ENCODE results near the gene RIOK1. TPM values are rescaled to one million over a fixed set of nuclear protein-coding genes. Genes with fewer than 3 reads are reported as not detected.
A peak's percentile ranks its signal among the peaks of the same experiment; 100 is the strongest.

Gene RIOK1
- total and polyA plus RNA-seq, 2 of the 13 experiments (the other 11 are each of a cell fraction or from before 2014, with no cell fraction given), result 9.4 to 37.8 TPM

DNA sequence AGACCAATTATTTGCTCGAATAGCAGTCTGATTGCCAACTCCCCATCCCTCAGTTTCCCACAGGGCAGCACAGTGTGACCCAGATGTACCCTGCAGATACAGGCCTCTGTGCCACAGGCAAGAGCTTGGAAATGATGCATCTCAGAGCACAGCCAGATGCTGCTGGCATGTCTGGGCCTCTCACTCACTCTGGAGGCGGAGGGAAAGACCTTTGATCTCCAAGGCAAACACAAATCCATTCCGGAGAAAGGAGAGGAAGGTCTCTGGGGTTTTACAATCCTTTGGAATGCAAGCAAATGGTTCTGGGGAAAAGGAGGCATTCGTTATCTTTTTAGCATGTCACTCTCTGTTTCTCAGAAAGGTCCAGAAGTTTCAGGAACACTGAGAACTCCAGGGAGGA lies 74.2 kb downstream of the RIOK1 start (continued):
- TF ChIP-seq ZFP36 (IDR thresholded peaks at IDR 0.05; ENCODE audit: borderline replicate concordance, low read depth, low read length, partially characterized antibody), result no peak
- TF ChIP-seq ZSCAN29 (CRISPR knock-in tag; conservative IDR thresholded peaks at IDR 0.05), result no peak
- TF ChIP-seq RARA (CRISPR knock-in tag; IDR thresholded peaks at IDR 0.05), result peak; percentile 30; the same call in 1 of the 2 replicates
- peak; percentile 19 for TF ChIP-seq ASH2L (IDR thresholded peaks at IDR 0.05; ENCODE audit: insufficient read length, low read depth, low read length)
- TF ChIP-seq, protein P1, sequence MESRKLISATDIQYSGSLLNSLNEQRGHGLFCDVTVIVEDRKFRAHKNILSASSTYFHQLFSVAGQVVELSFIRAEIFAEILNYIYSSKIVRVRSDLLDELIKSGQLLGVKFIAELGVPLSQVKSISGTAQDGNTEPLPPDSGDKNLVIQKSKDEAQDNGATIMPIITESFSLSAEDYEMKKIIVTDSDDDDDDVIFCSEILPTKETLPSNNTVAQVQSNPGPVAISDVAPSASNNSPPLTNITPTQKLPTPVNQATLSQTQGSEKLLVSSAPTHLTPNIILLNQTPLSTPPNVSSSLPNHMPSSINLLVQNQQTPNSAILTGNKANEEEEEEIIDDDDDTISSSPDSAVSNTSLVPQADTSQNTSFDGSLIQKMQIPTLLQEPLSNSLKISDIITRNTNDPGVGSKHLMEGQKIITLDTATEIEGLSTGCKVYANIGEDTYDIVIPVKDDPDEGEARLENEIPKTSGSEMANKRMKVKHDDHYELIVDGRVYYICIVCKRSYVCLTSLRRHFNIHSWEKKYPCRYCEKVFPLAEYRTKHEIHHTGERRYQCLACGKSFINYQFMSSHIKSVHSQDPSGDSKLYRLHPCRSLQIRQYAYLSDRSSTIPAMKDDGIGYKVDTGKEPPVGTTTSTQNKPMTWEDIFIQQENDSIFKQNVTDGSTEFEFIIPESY (CRISPR knock-in tag; IDR thresholded peaks at IDR 0.05), result 0 out of 2 replicates have a peak, but pooled peaks have one; percentile 14
- TF ChIP-seq TEAD3 (CRISPR knock-in tag; optimal IDR thresholded peaks at IDR 0.05; ENCODE audit: borderline replicate concordance), result peak; percentile 86
- no peak; the same call in 1 of the 2 replicates for TF ChIP-seq ZNF350 (CRISPR knock-in tag; IDR thresholded peaks at IDR 0.05; ENCODE audit: borderline replicate concordance, low read depth)
- TF ChIP-seq ZNF274 (CRISPR knock-in tag; IDR thresholded peaks at IDR 0.05), result no peak
- TF ChIP-seq KDM5B (CRISPR knock-in tag; IDR thresholded peaks at IDR 0.05; ENCODE audit: borderline replicate concordance), result peak; percentile 33; the same call in 1 of the 2 replicates
- TF ChIP-seq, protein P2, sequence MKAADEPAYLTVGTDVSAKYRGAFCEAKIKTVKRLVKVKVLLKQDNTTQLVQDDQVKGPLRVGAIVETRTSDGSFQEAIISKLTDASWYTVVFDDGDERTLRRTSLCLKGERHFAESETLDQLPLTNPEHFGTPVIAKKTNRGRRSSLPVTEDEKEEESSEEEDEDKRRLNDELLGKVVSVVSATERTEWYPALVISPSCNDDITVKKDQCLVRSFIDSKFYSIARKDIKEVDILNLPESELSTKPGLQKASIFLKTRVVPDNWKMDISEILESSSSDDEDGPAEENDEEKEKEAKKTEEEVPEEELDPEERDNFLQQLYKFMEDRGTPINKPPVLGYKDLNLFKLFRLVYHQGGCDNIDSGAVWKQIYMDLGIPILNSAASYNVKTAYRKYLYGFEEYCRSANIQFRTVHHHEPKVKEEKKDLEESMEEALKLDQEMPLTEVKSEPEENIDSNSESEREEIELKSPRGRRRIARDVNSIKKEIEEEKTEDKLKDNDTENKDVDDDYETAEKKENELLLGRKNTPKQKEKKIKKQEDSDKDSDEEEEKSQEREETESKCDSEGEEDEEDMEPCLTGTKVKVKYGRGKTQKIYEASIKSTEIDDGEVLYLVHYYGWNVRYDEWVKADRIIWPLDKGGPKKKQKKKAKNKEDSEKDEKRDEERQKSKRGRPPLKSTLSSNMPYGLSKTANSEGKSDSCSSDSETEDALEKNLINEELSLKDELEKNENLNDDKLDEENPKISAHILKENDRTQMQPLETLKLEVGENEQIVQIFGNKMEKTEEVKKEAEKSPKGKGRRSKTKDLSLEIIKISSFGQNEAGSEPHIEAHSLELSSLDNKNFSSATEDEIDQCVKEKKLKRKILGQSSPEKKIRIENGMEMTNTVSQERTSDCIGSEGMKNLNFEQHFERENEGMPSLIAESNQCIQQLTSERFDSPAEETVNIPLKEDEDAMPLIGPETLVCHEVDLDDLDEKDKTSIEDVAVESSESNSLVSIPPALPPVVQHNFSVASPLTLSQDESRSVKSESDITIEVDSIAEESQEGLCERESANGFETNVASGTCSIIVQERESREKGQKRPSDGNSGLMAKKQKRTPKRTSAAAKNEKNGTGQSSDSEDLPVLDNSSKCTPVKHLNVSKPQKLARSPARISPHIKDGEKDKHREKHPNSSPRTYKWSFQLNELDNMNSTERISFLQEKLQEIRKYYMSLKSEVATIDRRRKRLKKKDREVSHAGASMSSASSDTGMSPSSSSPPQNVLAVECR (CRISPR knock-in tag; IDR thresholded peaks at IDR 0.05; ENCODE audit: borderline replicate concordance), result peak; percentile 26; the same call in 1 of the 2 replicates
- TF ChIP-seq BCL6 (CRISPR knock-in tag; IDR thresholded peaks at IDR 0.05), result peak; percentile 61
- TF ChIP-seq KAT2B (IDR thresholded peaks at IDR 0.05; ENCODE audit: borderline replicate concordance, low read depth, low read length), result no peak
- peak in 1 of 2 experiments; percentile 28; a peak in 1 of 4 replicates for TF ChIP-seq NR2F1 (CRISPR knock-in tag; IDR thresholded peaks at IDR 0.05)
- no peak for TF ChIP-seq ATF7-NPFF (CRISPR knock-in tag; IDR thresholded peaks at IDR 0.05; ENCODE audit: low read depth)
- no peak for TF ChIP-seq MAZ (IDR thresholded peaks at IDR 0.05; ENCODE audit: borderline replicate concordance, low read depth, low read length)
- TF ChIP-seq MAZ (CRISPR knock-in tag; IDR thresholded peaks at IDR 0.05; ENCODE audit: low read depth), result no peak
- no peak for TF ChIP-seq SP1 (IDR thresholded peaks at IDR 0.05)
- TF ChIP-seq SP1 (CRISPR knock-in tag; IDR thresholded peaks at IDR 0.05), result no peak
- TF ChIP-seq ZFX (CRISPR knock-in tag; IDR thresholded peaks at IDR 0.05; ENCODE audit: low read depth), result peak; percentile 38; the same call in 1 of the 2 replicates
- 0 out of 2 replicates have a peak, but pooled peaks have one; percentile 26 for TF ChIP-seq PHF8 (CRISPR knock-in tag; IDR thresholded peaks at IDR 0.05)
- no peak for TF ChIP-seq LCORL (IDR thresholded peaks at IDR 0.05)
- TF ChIP-seq LCORL (CRISPR knock-in tag; IDR thresholded peaks at IDR 0.05), result peak; percentile 70; the same call in 1 of the 2 replicates
- TF ChIP-seq MBNL3 (CRISPR knock-in tag; conservative IDR thresholded peaks at IDR 0.05), result no peak
- no peak for TF ChIP-seq NR2C2 (CRISPR knock-in tag; IDR thresholded peaks at IDR 0.05; ENCODE audit: borderline replicate concordance)
- no peak for TF ChIP-seq NFYB (CRISPR knock-in tag; IDR thresholded peaks at IDR 0.05)

Measured in HepG2 (cell line).